Ishikawa (cell line): ENCODE data around the gene PCDH9.

Experiments used
- EGR1 ChIP-seq: IDR thresholded peaks from 2 replicates; pipeline ENCODE4 v1.6.1; 2012
- EP300 ChIP-seq: IDR thresholded peaks from 2 replicates; pipeline ENCODE4 v1.6.1; 2012; ENCODE audit warnings: borderline replicate concordance
- FOXM1 ChIP-seq: IDR thresholded peaks from 2 replicates; pipeline ENCODE4 v1.6.1; 2012; ENCODE audit warnings: low read depth, borderline replicate concordance
- MAX ChIP-seq: IDR thresholded peaks from 2 replicates; pipeline ENCODE4 v1.6.1; 2012
- RAD21 ChIP-seq: IDR thresholded peaks from 2 replicates; pipeline ENCODE4 v1.6.1; 2012; ENCODE audit warnings: low read depth
- TCF12 ChIP-seq: IDR thresholded peaks from 2 replicates; pipeline ENCODE4 v1.6.1; 2012; ENCODE audit warnings: low read depth

DNA sequence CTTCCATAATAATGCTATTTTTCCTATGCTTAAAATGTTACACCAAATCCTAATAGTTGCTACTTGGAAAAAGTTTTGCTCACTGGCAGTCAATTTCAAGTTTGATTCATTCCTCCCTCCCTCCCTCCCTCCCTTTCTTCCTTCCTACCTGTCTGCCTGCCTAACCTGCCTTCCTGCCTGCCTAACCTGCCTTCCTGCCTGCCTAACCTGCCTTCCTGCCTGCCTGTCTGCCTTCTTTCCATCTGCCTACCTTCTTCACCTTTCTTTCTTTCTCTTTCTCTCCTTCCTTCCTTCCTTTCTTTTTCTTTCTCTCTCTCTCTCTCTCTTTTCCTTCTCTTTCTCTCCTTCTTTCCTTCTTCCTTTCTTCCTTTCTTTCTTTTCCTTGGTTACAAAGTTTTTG is 418.7 kb downstream of the PCDH9 start:
- TF ChIP-seq MAX (no peak), TCF12 (no peak), EP300 (no peak), FOXM1 (no peak), RAD21 (no peak), EGR1 (no peak)
